Mononuclear cell (primary cell): Measurements from ENCODE around the gene CLSTN3. TPM values are rescaled to one million over a fixed set of nuclear protein-coding genes. Genes with fewer than 3 reads are reported as not detected.

Source experiments
- H3K27me3 ChIP-seq: 2 replicates; pipeline ENCODE4 v1.6.0; 2011; ENCODE audit warnings: low read length, control low read depth; ENCODE audit not compliant: insufficient read depth
- H3K4me1 ChIP-seq: 2 replicates; pipeline ENCODE4 v1.5.1; 2011; ENCODE audit warnings: mild to moderate bottlenecking, low read length, control low read depth; ENCODE audit not compliant: insufficient read depth
- H3K4me3 ChIP-seq: 2 replicates; pipeline ENCODE4 v1.5.1; 2011; ENCODE audit warnings: mild to moderate bottlenecking, low read length, moderate library complexity
- H3K9me3 ChIP-seq: 2 replicates; pipeline ENCODE4 v1.5.1; 2011; ENCODE audit warnings: low read depth, mild to moderate bottlenecking, control low read depth, low read length
- total RNA-seq: library from RNA; depleted of rRNA; stranded (reverse); fragments of >200 nt; gene quantifications from one replicate; pipeline ENCODE4 v1.2.3, GENCODE V29; 2012

The CLSTN3 gene
- total RNA-seq, 1 donor = 13.0 TPM

- H3K27me3 ChIP-seq = no peaks in the 10 kb centered on the region
- H3K4me1 ChIP-seq = no peaks in the 10 kb centered on the region
- no peaks in the 10 kb centered on the region for H3K9me3 ChIP-seq
- H3K4me3 ChIP-seq = no peak overlapping the region
Measured at GRCh38 chr12:7146228-7146627, 16.1 kb downstream of the CLSTN3 start.

DNA sequence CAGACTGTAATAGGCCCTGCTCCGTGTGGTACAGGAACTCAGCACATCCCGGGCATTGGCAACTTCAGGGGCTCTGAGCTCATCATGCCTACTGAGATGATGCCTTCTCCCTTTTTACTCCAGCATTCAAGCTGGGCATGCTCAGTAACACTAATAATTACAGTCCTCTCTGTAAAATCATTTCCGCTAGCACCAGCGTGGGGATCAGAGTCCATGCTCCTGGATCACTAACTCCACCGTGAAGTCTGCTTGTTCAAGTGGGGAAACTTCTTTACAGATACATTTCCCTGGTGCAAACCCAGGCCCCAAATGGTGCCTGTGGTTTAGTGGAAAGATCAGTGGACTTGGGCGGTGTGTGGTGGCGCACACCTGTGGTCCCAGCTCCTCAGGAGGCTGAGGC, 16.7 kb downstream of the CLSTN3 start:
- H3K4me1 ChIP-seq = no peaks in the 10 kb centered on the region
- H3K9me3 ChIP-seq = no peaks in the 10 kb centered on the region
- H3K4me3 ChIP-seq = no peak overlapping the region
- H3K27me3 ChIP-seq = no peaks in the 10 kb centered on the region

- Histone ChIP-seq H3K4me1 (no peaks in the 10 kb centered on the region), H3K4me3 (no peak overlapping the region), H3K9me3 (no peaks in the 10 kb centered on the region), H3K27me3 (no peaks in the 10 kb centered on the region)
Measured at GRCh38 chr12:7150356-7150755, 20.2 kb downstream of the CLSTN3 start.

GRCh38 chr12:7150841-7151240, 20.7 kb downstream of the CLSTN3 start:
- no peak overlapping the region for H3K4me3 ChIP-seq
- no peaks in the 10 kb centered on the region for H3K27me3 ChIP-seq
- H3K9me3 ChIP-seq = no peaks in the 10 kb centered on the region
- H3K4me1 ChIP-seq = no peaks in the 10 kb centered on the region

- no peaks in the 10 kb centered on the region for H3K9me3 ChIP-seq
- no peak overlapping the region for H3K4me3 ChIP-seq
- H3K27me3 ChIP-seq = no peaks in the 10 kb centered on the region
- no peaks in the 10 kb centered on the region for H3K4me1 ChIP-seq
Measured at GRCh38 chr12:7151532-7151931, 21.4 kb downstream of the CLSTN3 start.

GRCh38 chr12:7152818-7153217, 22.6 kb downstream of the CLSTN3 start:
- Histone ChIP-seq H3K27me3 (no peaks in the 10 kb centered on the region), H3K4me1 (no peaks in the 10 kb centered on the region), H3K9me3 (no peaks in the 10 kb centered on the region), H3K4me3 (no peak overlapping the region)

- Histone ChIP-seq H3K27me3 (no peaks in the 10 kb centered on the region), H3K9me3 (no peaks in the 10 kb centered on the region), H3K4me1 (no peaks in the 10 kb centered on the region), H3K4me3 (no peak overlapping the region)
Measured at GRCh38 chr12:7154042-7154441, 23.9 kb downstream of the CLSTN3 start.

DNA sequence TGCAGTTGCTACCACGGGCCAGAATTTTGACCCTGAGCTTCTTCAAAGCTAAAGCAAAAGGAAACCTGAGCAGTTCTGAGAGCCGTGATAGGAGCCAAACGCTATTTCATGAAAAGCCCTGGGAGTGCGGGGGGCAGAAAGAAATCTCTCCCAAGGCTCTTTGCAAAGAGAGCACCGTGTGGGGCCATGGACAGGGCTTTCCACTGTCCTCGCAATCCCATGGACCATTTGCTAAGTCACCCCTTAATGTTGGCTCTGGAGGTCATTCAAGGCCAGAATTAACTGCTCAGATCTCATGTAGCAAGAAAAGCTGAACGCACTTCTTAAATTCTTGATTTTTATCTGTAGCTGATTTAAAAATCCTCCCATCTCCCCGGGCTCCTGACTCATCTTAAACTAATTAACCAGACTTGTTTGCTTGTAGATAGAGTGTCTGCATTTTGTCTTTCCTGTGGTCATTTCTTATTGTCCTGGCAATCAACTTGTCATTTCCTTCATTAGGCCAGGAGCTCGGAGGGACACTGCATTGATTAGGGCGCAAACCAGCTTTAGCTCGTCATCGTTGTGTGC, 24.8 kb downstream of the CLSTN3 start:
- Histone ChIP-seq H3K9me3 (no peaks in the 10 kb centered on the region), H3K4me1 (no peaks in the 10 kb centered on the region), H3K27me3 (no peaks in the 10 kb centered on the region)

DNA sequence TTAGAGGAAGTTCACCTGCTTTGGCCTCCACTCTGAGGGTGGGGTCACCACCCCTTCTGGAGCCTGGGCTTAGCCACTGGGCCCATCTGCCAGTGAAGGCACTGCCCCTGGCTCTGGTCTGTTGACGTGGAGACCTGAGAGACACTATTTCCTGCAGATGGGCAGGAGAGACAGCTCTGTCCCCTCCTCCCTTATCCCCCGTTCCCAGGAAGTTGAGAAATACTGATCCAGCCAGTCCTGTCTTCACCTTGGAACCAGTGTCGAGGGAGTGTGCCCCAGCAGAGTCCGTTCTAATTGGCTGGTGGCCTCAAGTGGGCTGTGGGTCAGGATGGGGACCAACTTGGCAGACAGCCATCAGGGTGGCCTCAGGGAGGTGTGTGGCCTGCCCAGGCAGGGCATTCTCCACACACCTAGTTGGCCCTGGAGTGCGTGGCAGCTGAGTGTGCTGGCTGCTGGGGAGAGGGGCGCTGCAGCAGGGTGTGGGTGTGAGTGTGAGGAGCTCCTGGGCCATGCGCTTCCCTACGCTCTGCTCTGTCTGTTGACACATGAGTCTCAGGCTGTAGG, 25.4 kb downstream of the CLSTN3 start:
- no peaks in the 10 kb centered on the region for H3K4me1 ChIP-seq
- H3K27me3 ChIP-seq = no peaks in the 10 kb centered on the region
- H3K4me3 ChIP-seq = no peak overlapping the region
- no peaks in the 10 kb centered on the region for H3K9me3 ChIP-seq

More for the DNA sequence above, 24.8 kb downstream of the CLSTN3 start:
- no peak overlapping the region for H3K4me3 ChIP-seq

- no peaks in the 10 kb centered on the region for H3K9me3 ChIP-seq
- H3K4me3 ChIP-seq = no peak overlapping the region
- H3K27me3 ChIP-seq = no peaks in the 10 kb centered on the region
- H3K4me1 ChIP-seq = no peaks in the 10 kb centered on the region
Measured at GRCh38 chr12:7156259-7157197, 26.4 kb downstream of the CLSTN3 start.

DNA sequence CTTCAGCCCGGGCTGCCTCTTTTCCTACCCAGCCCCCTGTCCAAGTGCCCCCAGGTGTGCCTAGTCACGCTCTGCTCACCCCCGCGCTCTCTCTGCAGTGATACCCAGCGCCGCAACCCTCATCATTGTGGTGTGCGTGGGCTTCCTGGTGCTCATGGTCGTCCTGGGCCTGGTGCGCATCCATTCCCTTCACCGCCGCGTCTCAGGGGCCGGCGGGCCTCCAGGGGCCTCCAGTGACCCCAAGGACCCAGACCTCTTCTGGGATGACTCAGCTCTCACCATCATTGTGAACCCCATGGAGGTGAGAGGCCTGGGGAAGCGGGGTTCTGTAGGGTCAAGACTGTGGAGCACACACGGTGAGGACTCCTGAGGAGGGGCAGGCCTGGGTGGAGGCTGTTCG, 27.2 kb downstream of the CLSTN3 start:
- no peaks in the 10 kb centered on the region for H3K9me3 ChIP-seq

GRCh38 chr12:7158781-7159609, 28.8 kb downstream of the CLSTN3 start:
- Histone ChIP-seq H3K4me1 (no peaks in the 10 kb centered on the region), H3K27me3 (no peaks in the 10 kb centered on the region), H3K9me3 (no peaks in the 10 kb centered on the region), H3K4me3 (no peak overlapping the region)

More for the DNA sequence above, 27.2 kb downstream of the CLSTN3 start:
- Histone ChIP-seq H3K4me3 (no peak overlapping the region), H3K4me1 (no peaks in the 10 kb centered on the region), H3K27me3 (no peaks in the 10 kb centered on the region)

- Histone ChIP-seq H3K27me3 (no peaks in the 10 kb centered on the region), H3K9me3 (no peaks in the 10 kb centered on the region), H3K4me3 (no peak overlapping the region), H3K4me1 (no peaks in the 10 kb centered on the region)
Measured at GRCh38 chr12:7160183-7160582, 30.0 kb downstream of the CLSTN3 start.

DNA sequence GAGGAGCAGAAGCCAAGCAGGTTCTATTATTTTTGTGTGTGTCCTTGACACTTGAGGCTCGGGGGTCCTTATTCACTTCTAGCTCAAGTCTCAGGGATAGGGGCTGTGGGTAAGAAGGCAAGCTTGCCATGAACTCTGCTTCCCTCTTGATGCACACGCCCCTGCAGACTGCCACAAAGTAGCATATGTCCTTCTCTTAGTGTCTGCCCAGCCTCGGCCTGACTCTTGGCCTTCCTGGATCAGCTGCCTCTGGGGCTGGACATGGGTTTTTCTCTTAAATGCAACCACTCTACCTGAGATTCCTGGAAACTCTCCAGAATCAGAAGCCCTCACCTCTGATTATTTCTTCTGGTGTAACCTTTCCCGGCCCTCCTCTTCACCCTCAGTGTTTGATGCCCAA, 31.2 kb downstream of the CLSTN3 start:
- Histone ChIP-seq H3K9me3 (no peaks in the 10 kb centered on the region), H3K27me3 (no peaks in the 10 kb centered on the region), H3K4me1 (no peaks in the 10 kb centered on the region), H3K4me3 (no peak overlapping the region)

DNA sequence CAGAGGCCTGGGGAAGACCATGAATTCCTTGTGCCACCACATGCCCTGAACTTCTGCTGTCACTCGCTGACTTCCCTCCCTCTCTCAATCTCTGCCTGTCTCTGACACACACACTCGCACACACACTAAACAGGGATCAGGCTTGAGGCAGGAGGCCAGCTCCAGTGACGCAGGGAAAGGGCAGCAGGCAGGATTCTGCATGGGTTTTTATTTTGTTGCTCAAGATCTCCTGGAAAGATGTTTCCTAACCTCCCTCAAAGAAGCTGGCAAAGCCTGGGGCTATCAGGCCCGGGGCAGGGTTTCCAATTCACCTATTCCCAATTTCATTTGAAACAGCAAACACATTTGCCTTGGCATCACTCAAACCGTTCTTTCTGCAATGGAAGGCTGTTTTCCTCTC, 31.6 kb downstream of the CLSTN3 start:
- Histone ChIP-seq H3K27me3 (no peaks in the 10 kb centered on the region), H3K4me1 (no peaks in the 10 kb centered on the region), H3K9me3 (no peaks in the 10 kb centered on the region), H3K4me3 (no peak overlapping the region)
